A549 treated with AZD9567 at 1 μM for 4 hours (cell line): Measurements from ENCODE around the gene OR6C70. TPM values are rescaled to one million over a fixed set of nuclear protein-coding genes. Genes with fewer than 3 reads are reported as not detected.

Source experiments
- total RNA-seq: library from RNA; stranded (reverse); fragments of 200-300 nt; extraction: Qiagen RNA extraction; gene quantifications from 5 replicates; pipeline ENCODE4 v1.2.3, GENCODE V29; 2022; ENCODE audit not compliant: insufficient read depth

Gene OR6C70
- total RNA-seq, result not detected in 5 replicates

DNA sequence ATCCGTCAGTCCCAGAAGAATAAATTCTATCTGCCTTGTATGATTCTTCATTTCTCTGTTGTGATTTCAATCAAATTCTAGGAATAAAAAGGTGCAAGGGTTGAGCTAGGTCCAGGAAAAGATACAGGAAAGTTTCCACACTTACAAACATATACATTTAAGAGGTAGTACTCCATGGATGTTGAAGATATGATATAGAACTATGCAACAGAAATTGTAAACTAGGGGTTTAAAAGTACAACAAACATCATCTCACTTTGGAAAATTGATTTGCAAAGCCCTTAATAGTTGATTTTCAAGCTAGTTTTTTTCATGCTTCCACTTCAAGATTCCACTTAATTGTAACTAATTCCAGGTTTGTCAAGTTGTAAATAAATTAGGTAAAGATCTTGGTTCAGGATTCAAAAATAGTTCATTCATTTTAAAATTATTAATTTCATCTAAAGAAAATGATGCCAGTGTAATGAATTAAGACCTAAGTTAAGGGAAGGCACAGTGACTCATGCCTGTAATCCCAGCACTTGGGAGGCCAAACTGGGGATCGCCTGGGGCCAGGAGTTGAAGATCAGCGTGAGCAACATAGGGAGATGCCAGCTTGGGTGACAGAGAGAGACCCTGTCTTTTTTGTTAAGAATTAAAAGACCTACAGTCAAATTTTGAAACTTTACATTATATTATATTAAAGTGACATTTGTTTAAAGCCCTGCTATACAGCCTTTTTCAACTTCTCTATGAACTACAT lies at the start of gene OR6C70:
TSS of gene OR6C70 (minus strand) at position 51 of the 742 bp plus-strand sequence. CDS start at position 51, 0 bp downstream.

DNA sequence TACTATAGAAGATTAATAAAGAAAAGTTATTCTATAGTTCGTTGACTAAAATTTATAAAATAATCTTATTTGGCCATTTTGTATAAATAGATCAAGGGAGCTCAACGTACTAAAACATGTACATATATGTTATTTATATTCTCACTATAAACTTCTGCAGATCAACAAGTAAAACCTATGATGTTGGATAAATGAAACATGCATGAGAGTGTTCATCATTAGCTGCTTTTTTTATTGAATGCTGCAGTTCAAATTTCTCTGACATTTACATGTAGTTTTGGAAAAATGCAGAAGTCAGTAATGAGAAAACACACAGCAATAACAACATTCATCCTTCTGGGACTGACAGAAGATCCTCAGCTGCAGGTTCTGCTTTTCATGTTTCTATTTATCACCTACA lies 22.1 kb upstream of the OR6C70 start, which contains the start of gene OR6C68:
TSS of gene OR6C68 (plus strand) at position 301 of the 400 bp plus-strand sequence. CDS start at position 301, 0 bp downstream.

DNA sequence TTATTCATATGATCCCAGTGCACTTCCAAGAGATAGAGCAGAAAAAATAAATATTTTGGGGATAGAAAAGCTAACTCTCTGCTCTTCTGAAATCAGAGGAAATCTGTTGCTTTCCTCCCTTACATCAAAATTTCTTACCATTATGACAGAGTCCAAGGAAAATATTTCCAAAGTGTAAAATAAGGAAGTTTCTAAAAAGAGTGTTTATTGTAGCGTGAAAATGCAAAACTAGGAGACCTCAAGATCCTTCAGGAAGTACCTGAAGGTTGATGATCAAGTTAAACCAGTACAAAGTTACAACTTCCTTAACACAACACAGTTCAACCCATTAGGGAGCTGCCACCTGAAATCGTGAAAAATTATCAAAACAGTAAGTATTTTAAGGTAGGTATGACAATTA lies 26.2 kb downstream of the OR6C70 start, which contains the start of gene OR6C2:
TSS of gene OR6C2 (plus strand) at position 301 of the 400 bp plus-strand sequence. CDS start 8,138 bp downstream, outside the sequence.

DNA sequence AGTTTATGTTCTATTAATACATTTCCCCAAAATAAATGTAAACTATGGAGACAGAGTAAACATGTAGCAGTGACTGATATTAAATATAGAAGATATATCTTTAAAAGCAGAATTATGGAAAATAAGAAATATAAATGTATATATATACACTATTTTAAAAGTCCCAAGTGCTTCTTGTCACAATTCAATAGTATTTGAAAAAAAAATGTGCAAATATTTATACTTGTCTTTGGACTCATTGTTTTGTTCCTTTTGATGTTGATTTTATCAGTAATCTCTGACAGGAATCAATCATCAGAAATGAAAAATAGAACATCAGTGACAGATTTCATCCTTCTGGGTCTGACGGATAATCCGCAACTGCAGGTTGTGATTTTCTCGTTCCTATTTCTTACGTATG lies 44.0 kb downstream of the OR6C70 start, which contains the start of gene OR6C76:
TSS of gene OR6C76 (plus strand) at position 301 of the 400 bp plus-strand sequence. CDS start at position 301, 0 bp downstream.

Other genes starting within 250 kb of the OR6C70 start
- not detected in 5 replicates for gene OR10A7, start 249.1 kb downstream of the OR6C70 start, total RNA-seq
- not detected in 5 replicates for gene OR6C74, start 225.5 kb downstream of the OR6C70 start, total RNA-seq
- not detected in 5 replicates for gene OR6C6, start 173.6 kb downstream of the OR6C70 start, total RNA-seq
- not detected in 5 replicates for gene OR6C1, start 155.8 kb downstream of the OR6C70 start, total RNA-seq
- gene OR6C3, start 139.4 kb downstream of the OR6C70 start, total RNA-seq, result not detected in 5 replicates
- not detected in 5 replicates for gene OR6C75, start 107.2 kb downstream of the OR6C70 start, total RNA-seq
- gene OR6C65, start 69.6 kb downstream of the OR6C70 start, total RNA-seq, result not detected in 5 replicates
- gene OR6C76, start 43.9 kb downstream of the OR6C70 start, total RNA-seq, result not detected in 5 replicates
- gene OR6C2, start 26.1 kb downstream of the OR6C70 start, total RNA-seq, result not detected in 5 replicates
- gene OR6C68, start 22.2 kb upstream of the OR6C70 start, total RNA-seq, result not detected in 5 replicates
- not detected in 5 replicates for gene OR6C4, start 79.5 kb upstream of the OR6C70 start, total RNA-seq
- gene OR2AP1, start 102.3 kb upstream of the OR6C70 start, total RNA-seq, result not detected in 5 replicates
- not detected in 5 replicates for gene OR10P1, start 166.8 kb upstream of the OR6C70 start, total RNA-seq
- gene ITGA7, start 237.8 kb upstream of the OR6C70 start, total RNA-seq, result 1.2 to 2.1 TPM (median 1.5 TPM) in 4 of 5 replicates, not detected in the other
- 142 to 155 TPM (median 144 TPM) in 5 replicates for gene BLOC1S1, start 245.9 kb upstream of the OR6C70 start, total RNA-seq